Caco-2 (cell line): ENCODE measurements around the gene NCR2. TPM values are rescaled to one million over a fixed set of nuclear protein-coding genes. Genes with fewer than 3 reads are reported as not detected.

Source experiments
- BruUV-seq: library from RNA; stranded (reverse); fragments of 400-500 nt; replicated peaks from 2 replicates; lab custom pipeline; 2021; lab: Mats Ljungman, UMichigan
- CTCF ChIA-PET: fragments of 300-600 bp; sonication (Branson Sonifier 250); formaldehyde crosslinking; loops from one replicate; lab custom pipeline; 2022; ENCODE audit warnings: antibody characterized with exemption; lab: Charles Lee
- POLR2A ChIA-PET: fragments of 300-600 bp; sonication (Branson Sonifier 250); formaldehyde crosslinking; loops from one replicate; lab custom pipeline; 2022; ENCODE audit warnings: antibody characterized with exemption; lab: Charles Lee
- DNase-seq, 2 experiments: peaks; one replicate each; pipeline versions ENCODE4 v3.0.0 to v3.0.0-alpha.2; 2020 to 2022
- H3K27me3 ChIP-seq: replicated peaks from 2 replicates; pipeline ENCODE4 v1.6.0; 2011; ENCODE audit warnings: low read length; ENCODE audit not compliant: control insufficient read depth, insufficient read depth
- H3K36me3 ChIP-seq: 2 replicates; pipeline ENCODE4 v1.5.1; 2011; ENCODE audit warnings: low read length; ENCODE audit not compliant: control insufficient read depth, insufficient read depth
- H3K4me1 ChIP-seq: fragments of 250-450 bp; sonication (Bioruptor Pico); 2 replicates; pipeline ENCODE4 v1.5.1; 2020; ENCODE audit warnings: mild to moderate bottlenecking
- H3K4me3 ChIP-seq: 2 replicates; pipeline ENCODE4 v1.5.1; 2011; ENCODE audit warnings: low read depth, mild to moderate bottlenecking, control low read depth, low read length
- H3K9me3 ChIP-seq: fragments of 250-450 bp; sonication (Bioruptor Pico); 2 replicates; pipeline ENCODE4 v1.5.1; 2020; ENCODE audit warnings: mild to moderate bottlenecking, moderate library complexity
- H3K27ac Mint-ChIP-seq: one replicate; pipeline ENCODE4 v1.8.0; 2022; ENCODE audit warnings: mixed read lengths; ENCODE audit not compliant: unreplicated experiment
- H3K27me3 Mint-ChIP-seq: one replicate; pipeline ENCODE4 v1.8.0; 2022; ENCODE audit warnings: mixed read lengths; ENCODE audit not compliant: insufficient read depth, unreplicated experiment
- H3K36me3 Mint-ChIP-seq: one replicate; pipeline ENCODE4 v1.8.0; 2022; ENCODE audit warnings: mild to moderate bottlenecking, mixed read lengths; ENCODE audit not compliant: insufficient read depth, unreplicated experiment
- H3K4me1 Mint-ChIP-seq: one replicate; pipeline ENCODE4 v1.8.0; 2022; ENCODE audit warnings: low read depth, mixed read lengths; ENCODE audit not compliant: unreplicated experiment
- H3K4me3 Mint-ChIP-seq: one replicate; pipeline ENCODE4 v1.8.0; 2022; ENCODE audit warnings: mild to moderate bottlenecking, moderate library complexity, mixed read lengths; ENCODE audit not compliant: unreplicated experiment
- H3K9me3 Mint-ChIP-seq: one replicate; pipeline ENCODE4 v1.8.0; 2022; ENCODE audit warnings: mixed read lengths; ENCODE audit not compliant: unreplicated experiment
- CTCF ChIP-seq, 2 experiments: fragments of 200-600 bp in 1 of 2; IDR thresholded peaks; 1 replicate in 1 of 2; 2 replicates in 1 of 2; pipeline versions ENCODE4 v1.5.1 to v1.8.0; 2011 to 2022; ENCODE audit warnings: antibody characterized with exemption in 1 of 2, control low read depth in 1 of 2, inconsistent platforms in 1 of 2, low read depth in 1 of 2, low read length in 1 of 2, mild to moderate bottlenecking in 1 of 2, moderate library complexity in 1 of 2; ENCODE audit not compliant: insufficient read depth in 1 of 2, severe bottlenecking in 1 of 2, unreplicated experiment in 1 of 2
- intact Hi-C: fragments of 100-400 bp; cut with micrococcal nuclease; formaldehyde crosslinking; loops from one replicate; pipeline ENCODE4 v1.10.0; 2022; ENCODE audit not compliant: unreplicated experiment
- total RNA-seq: library from RNA; stranded (reverse); gene quantifications from 2 replicates; pipeline ENCODE4 v1.2.3, GENCODE V29; 2022

Gene NCR2
- total RNA-seq, 1 experiment from 2014 or later, result not detected

GRCh38 chr6:41367700-41368099, 32.3 kb downstream of the NCR2 start:
- H3K36me3 ChIP-seq, result no peaks in the 10 kb centered on the region
- no TSS peak for BruUV-seq
- H3K4me1 ChIP-seq, result peaks cover 9% of the 10 kb centered on the region; the same call in 1 of the 2 replicates
- H3K36me3 Mint-ChIP-seq, result no peaks in the 10 kb centered on the region
- intact Hi-C loops, result loop anchor here (1.0 to 2.0 kb wide), 4 partner anchors 225 to 409 kb away; no protein-coding TSS in a partner anchor
- no peak overlapping the region for H3K27ac Mint-ChIP-seq
- peak; percentile 87 for DNase-seq
- H3K4me3 Mint-ChIP-seq, result no peak overlapping the region
- H3K4me1 Mint-ChIP-seq, result peaks cover 13% of the 10 kb centered on the region
- POLR2A ChIA-PET, result no interaction called here
- no peak overlapping the region for H3K4me3 ChIP-seq
- H3K27me3 ChIP-seq, result no peaks in the 10 kb centered on the region
- no peaks in the 10 kb centered on the region for H3K9me3 ChIP-seq
- CTCF ChIA-PET, result interaction anchor here (0.5 to 2.5 kb wide), 23 partner anchors 46 to 419 kb away, joined by 3 to 32 read pairs (median 3); partner anchors contain the start of gene TOMM6
- peaks cover 6% of the 10 kb centered on the region for H3K27me3 Mint-ChIP-seq
- no peaks in the 10 kb centered on the region for H3K9me3 Mint-ChIP-seq
- peak; percentile 90 to 94 for TF ChIP-seq CTCF (IDR thresholded peaks at IDR 0.05; ENCODE audit: insufficient read depth in 1 of 2, low read depth in 1 of 2, low read length in 1 of 2, severe bottlenecking in 1 of 2, unreplicated experiment in 1 of 2)

- H3K9me3 Mint-ChIP-seq, result no peaks in the 10 kb centered on the region
- H3K4me1 Mint-ChIP-seq, result peaks cover 13% of the 10 kb centered on the region
- intact Hi-C loops, result no loop called here
- ChIA-PET POLR2A (no interaction called here), CTCF (interaction anchor here (0.6 to 2.1 kb wide), 7 partner anchors 86 to 319 kb away, joined by 3 to 10 read pairs (median 3); no protein-coding TSS in a partner anchor)
- H3K27ac Mint-ChIP-seq, result no peak overlapping the region
- Histone ChIP-seq H3K36me3 (no peaks in the 10 kb centered on the region), H3K27me3 (peaks cover 1% of the 10 kb centered on the region), H3K9me3 (no peaks in the 10 kb centered on the region), H3K4me1 (peaks cover 15% of the 10 kb centered on the region; the same call in 1 of the 2 replicates), H3K4me3 (no peak overlapping the region)
- TF ChIP-seq CTCF (IDR thresholded peaks at IDR 0.05; ENCODE audit: insufficient read depth in 1 of 2, low read depth in 1 of 2, low read length in 1 of 2, severe bottlenecking in 1 of 2, unreplicated experiment in 1 of 2), result no peak
- no peak for DNase-seq
- peaks cover 1% of the 10 kb centered on the region for H3K27me3 Mint-ChIP-seq
- no TSS peak for BruUV-seq
- H3K36me3 Mint-ChIP-seq, result no peaks in the 10 kb centered on the region
- H3K4me3 Mint-ChIP-seq, result no peak overlapping the region
Observed at GRCh38 chr6:41370488-41371111, 35.2 kb downstream of the NCR2 start.

GRCh38 chr6:41371461-41371991, 36.1 kb downstream of the NCR2 start:
- no peaks in the 10 kb centered on the region for H3K9me3 Mint-ChIP-seq
- peaks cover 15% of the 10 kb centered on the region; the same call in 1 of the 2 replicates for H3K4me1 ChIP-seq
- H3K4me1 Mint-ChIP-seq, result peaks cover 13% of the 10 kb centered on the region
- intact Hi-C loops, result no loop called here
- TF ChIP-seq CTCF (IDR thresholded peaks at IDR 0.05; ENCODE audit: insufficient read depth in 1 of 2, low read depth in 1 of 2, low read length in 1 of 2, severe bottlenecking in 1 of 2, unreplicated experiment in 1 of 2), result peak in 1 of 2 experiments; percentile 49
- no peaks in the 10 kb centered on the region for H3K36me3 ChIP-seq
- no TSS peak for BruUV-seq
- H3K27me3 Mint-ChIP-seq, result no peaks in the 10 kb centered on the region
- H3K27ac Mint-ChIP-seq, result no peak overlapping the region
- no peaks in the 10 kb centered on the region for H3K36me3 Mint-ChIP-seq
- peak overlapping the region; percentile 71 for H3K4me3 Mint-ChIP-seq
- DNase-seq, result peak; percentile 56 to 64
- POLR2A ChIA-PET, result no interaction called here
- peaks cover 1% of the 10 kb centered on the region for H3K27me3 ChIP-seq
- no peaks in the 10 kb centered on the region for H3K9me3 ChIP-seq
- CTCF ChIA-PET, result interaction anchor here (1.2 to 2.1 kb wide), 4 partner anchors 85 to 312 kb away, joined by 3 to 10 read pairs (median 4); no protein-coding TSS in a partner anchor
- peak overlapping the region; percentile 44 for H3K4me3 ChIP-seq
